ENCODE measurements around the gene SRCIN1. TPM values are rescaled to one million over a fixed set of nuclear protein-coding genes. Genes with fewer than 3 reads are reported as not detected.

Gene SRCIN1
- total RNA-seq, 1 donor from 2014 or later: 6.6 TPM

DNA sequence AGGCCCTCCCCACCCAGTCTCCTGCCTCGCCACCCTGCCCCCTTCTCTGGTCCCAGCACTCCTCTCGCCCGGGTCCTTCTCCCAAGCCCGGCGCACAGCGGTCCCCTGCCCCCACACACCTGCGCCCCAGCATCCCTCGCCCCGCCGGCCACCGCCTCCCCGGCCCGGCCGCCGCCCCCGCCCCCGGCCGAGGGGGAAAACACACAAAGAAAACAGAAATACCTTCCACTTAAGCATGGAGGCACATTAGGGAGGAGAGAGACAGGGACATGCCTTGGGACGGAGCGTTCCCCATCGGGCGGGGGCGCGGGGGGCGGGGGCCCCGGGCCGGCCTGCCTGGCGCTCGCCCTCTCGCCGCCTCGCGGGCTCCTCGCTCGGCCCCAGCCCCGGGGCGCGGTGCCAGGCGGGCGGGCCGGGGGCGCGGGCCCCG lies 326 bp downstream of the SRCIN1 start:
- Histone ChIP-seq H3K36me3 (no peaks in the 10 kb centered on the region), H3K4me1 (peaks cover 9% of the 10 kb centered on the region), H3K27me3 (ENCODE audit: low read depth) (peaks cover 74% of the 10 kb centered on the region), H3K4me3 (peak overlapping the region; percentile 32), H3K27ac (no peak overlapping the region), H3K9me3 (no peaks in the 10 kb centered on the region)
- ATAC-seq: peak in 1 of 2 donors; percentile 3
- TF ChIP-seq, protein P1, sequence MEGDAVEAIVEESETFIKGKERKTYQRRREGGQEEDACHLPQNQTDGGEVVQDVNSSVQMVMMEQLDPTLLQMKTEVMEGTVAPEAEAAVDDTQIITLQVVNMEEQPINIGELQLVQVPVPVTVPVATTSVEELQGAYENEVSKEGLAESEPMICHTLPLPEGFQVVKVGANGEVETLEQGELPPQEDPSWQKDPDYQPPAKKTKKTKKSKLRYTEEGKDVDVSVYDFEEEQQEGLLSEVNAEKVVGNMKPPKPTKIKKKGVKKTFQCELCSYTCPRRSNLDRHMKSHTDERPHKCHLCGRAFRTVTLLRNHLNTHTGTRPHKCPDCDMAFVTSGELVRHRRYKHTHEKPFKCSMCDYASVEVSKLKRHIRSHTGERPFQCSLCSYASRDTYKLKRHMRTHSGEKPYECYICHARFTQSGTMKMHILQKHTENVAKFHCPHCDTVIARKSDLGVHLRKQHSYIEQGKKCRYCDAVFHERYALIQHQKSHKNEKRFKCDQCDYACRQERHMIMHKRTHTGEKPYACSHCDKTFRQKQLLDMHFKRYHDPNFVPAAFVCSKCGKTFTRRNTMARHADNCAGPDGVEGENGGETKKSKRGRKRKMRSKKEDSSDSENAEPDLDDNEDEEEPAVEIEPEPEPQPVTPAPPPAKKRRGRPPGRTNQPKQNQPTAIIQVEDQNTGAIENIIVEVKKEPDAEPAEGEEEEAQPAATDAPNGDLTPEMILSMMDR (IDR thresholded peaks at IDR 0.05): no peak
- intact Hi-C loops (cut with DNase I): no loop called here
- DNase-seq: no peak

DNA sequence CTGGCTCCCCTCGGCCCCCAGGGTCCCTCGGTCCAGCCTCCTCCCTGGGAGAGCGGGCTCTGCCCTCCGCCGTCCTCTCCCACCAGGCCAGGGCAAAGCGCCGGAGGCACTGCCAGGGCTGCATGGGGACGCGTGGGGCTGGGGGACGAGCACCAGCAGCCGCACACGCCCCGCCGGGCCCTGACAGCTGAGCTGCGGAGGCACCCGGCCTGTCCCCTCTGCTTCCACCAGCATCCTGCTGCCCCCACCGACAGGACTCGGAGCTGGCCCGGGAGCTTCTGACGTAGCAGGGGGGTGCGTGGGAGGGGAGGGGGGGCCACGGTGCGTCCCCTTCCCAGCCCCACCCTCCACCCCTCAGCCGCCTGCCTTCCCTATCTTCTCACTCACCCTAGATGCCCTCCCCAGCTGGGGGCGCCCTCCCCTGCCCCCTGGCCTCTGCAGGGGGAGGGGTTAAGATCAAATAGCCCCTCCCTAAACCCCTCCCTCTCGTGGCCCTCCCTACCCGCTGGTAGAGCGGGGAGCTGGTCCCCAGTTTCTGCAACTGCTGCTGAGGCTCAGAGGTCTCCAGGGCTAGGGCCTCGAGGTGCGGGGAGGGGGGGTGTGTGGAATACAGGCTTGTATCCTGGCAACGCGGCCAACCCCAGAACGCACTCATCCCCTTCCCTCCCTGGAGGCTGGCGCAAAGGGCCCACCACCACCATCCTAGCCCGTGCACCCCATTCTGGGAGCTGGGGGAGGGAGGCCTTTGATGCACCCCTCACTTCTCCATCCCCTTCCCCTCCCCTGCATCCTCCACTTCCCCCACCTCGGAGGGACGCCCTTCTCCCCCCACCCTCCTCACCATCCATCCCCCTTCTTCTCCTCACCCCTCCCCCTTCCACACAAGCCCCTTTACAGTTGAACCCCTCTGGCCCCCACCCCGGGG lies 1.0 kb downstream of the SRCIN1 start:
- no peak overlapping the region for H3K4me3 ChIP-seq
- TF ChIP-seq, protein P1 (IDR thresholded peaks at IDR 0.05): no peak
- DNase-seq (no peak), ATAC-seq (peak in 1 of 2 donors; percentile 13)
- intact Hi-C loops (cut with DNase I): no loop called here
- H3K9me3 ChIP-seq: no peaks in the 10 kb centered on the region
- H3K4me1 ChIP-seq: peaks cover 9% of the 10 kb centered on the region
- no peak overlapping the region for H3K27ac ChIP-seq
- H3K27me3 ChIP-seq (ENCODE audit: low read depth): peaks cover 74% of the 10 kb centered on the region
- H3K36me3 ChIP-seq: no peaks in the 10 kb centered on the region

DNA sequence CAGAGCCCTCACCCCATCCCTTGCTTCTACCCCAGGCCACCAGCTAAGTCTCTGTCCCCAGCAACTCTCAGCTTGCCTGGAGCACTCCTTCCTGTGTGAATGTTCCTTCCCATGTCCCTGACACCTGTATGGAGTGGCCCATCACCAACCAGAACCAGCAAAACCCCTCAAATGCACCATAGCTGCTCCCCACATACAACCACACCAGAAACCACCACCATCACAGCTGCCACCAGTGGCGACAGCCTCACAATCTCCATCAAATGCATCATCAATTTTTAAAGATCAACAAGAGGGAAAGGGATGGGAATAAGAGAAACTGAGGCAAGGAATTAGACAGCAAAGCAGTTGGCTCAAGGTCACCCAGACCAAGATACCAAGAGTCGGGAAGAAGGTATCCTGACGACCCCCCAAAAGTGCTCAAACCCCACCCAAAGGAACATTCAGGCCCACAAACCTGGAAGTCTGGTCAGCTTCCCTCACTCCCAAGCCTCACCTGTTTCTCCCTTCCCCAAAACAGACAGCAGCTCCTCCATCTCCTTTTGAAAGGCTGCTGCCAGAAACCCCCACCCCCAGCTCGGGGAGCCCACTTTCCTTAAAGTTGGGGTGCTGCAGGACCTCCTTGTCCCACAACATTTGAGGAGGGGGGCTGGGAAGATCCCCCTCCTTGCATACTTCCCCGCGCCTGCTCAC lies 1.8 kb downstream of the SRCIN1 start:
- no peaks in the 10 kb centered on the region for H3K36me3 ChIP-seq

DNA sequence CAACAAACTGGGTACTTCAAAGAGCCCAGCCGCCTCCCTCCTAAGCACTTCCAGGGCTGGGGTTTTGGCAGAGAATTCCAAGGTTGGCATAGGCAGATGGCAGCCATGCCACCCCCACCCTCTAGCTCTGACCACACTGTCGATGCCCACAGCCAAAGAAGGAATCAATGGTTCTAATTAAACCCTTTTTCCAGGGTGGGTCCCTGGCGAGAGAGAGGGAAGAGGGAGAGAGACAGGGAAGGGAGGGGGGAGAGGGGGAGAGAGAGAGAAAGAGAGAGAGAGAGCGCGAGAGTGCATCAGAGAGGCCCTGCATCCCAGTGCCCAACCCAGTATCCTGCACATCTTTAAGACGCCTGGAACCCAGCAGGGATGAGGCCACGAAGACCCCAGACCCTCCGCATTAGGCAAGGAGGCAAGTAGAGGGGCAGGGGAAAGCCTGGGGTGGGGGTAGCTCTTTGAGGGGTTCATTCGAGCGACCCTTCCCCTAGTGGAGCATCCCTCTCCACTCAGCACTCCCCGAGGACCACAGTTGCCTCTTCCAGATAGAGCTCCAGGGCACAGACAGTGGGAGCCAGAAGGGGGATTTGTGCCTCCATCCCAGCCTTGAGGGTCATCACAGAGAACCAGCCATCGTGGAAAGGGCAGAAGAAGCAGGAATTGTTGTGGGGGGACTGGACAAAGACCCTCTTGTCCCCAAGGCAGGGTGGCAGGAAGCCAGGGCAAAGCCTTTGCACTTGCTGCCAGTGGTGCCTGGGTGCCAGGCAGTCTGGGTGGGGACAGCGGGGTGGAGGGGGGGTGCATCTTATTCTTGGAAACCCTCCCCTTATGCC lies 2.6 kb downstream of the SRCIN1 start:
- TF ChIP-seq, protein P1 (IDR thresholded peaks at IDR 0.05): no peak
- ATAC-seq: no peak

More for the DNA sequence above, 1.8 kb downstream of the SRCIN1 start:
- Histone ChIP-seq H3K27me3 (ENCODE audit: low read depth) (peaks cover 71% of the 10 kb centered on the region), H3K27ac (no peak overlapping the region), H3K4me3 (no peak overlapping the region), H3K4me1 (peaks cover 9% of the 10 kb centered on the region), H3K9me3 (no peaks in the 10 kb centered on the region)
- TF ChIP-seq, protein P1 (IDR thresholded peaks at IDR 0.05): no peak
- no peak for ATAC-seq
- no peak for DNase-seq
- intact Hi-C loops (cut with DNase I): no loop called here

DNA sequence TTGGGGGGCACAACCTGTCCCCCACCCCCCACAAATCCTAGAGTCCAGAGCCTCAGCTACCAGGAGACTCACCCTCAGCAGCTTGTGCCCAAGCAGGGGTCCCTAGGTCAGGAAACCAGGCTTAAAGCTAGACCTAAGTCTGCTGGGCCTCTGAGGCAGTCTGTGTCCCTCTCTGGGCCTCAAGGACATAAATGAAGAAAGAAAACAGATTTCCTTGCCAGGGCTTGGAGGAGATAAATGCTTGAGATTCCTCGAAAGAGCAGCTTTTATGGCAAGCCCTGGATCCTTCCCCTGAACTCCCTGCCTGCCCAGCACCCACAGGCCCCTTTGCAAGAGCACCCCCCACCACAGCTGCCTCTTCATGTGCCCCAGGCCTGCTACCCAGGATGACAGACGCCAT lies 3.3 kb downstream of the SRCIN1 start:
- Histone ChIP-seq H3K4me3 (no peak overlapping the region), H3K9me3 (no peaks in the 10 kb centered on the region), H3K4me1 (peaks cover 9% of the 10 kb centered on the region), H3K27ac (no peak overlapping the region), H3K27me3 (ENCODE audit: low read depth) (peaks cover 62% of the 10 kb centered on the region), H3K36me3 (no peaks in the 10 kb centered on the region)
- TF ChIP-seq, protein P1 (IDR thresholded peaks at IDR 0.05): no peak
- ATAC-seq: no peak
- no peak for DNase-seq
- intact Hi-C loops (cut with DNase I): no loop called here

More for the DNA sequence above, 2.6 kb downstream of the SRCIN1 start:
- Histone ChIP-seq H3K9me3 (no peaks in the 10 kb centered on the region), H3K27me3 (ENCODE audit: low read depth) (peaks cover 69% of the 10 kb centered on the region), H3K27ac (no peak overlapping the region), H3K36me3 (no peaks in the 10 kb centered on the region), H3K4me1 (peaks cover 9% of the 10 kb centered on the region), H3K4me3 (no peak overlapping the region)
- intact Hi-C loops (cut with DNase I): no loop called here
- no peak for DNase-seq
